ENCODE data around the gene SMIM17.

SMIM17 gene

GRCh38 chr19:56642711-56643459 lies at the start of gene SMIM17:
Gene SMIM17, plus strand, starts transcription at chr19:56643159. Its CDS starts 2,509 bp downstream, at chr19:56645668.
- Histone ChIP-seq H3K4me1 (ENCODE audit: control insufficient read depth, low read depth, low read length) (no peaks in the 10 kb centered on the region), H3K9me3 (ENCODE audit: control insufficient read depth, low read depth, low read length) (peaks cover 53% of the 10 kb centered on the region), H3K27me3 (ENCODE audit: control insufficient read depth, insufficient read depth, low read length) (no peaks in the 10 kb centered on the region), H3K4me3 (ENCODE audit: low read length) (no peak within 1 kb of the TSS), H3K36me3 (ENCODE audit: control insufficient read depth, low read depth, low read length) (no peaks in the 10 kb centered on the region), H3K9ac (ENCODE audit: low read length) (no peak within 1 kb of the TSS), H3K27ac (ENCODE audit: low read length) (no peak within 1 kb of the TSS)

- peak overlapping the region; percentile 97 for H3K4me3 ChIP-seq (ENCODE audit: low read length)
- peaks cover 26% of the 10 kb centered on the region for H3K9me3 ChIP-seq (ENCODE audit: control insufficient read depth, low read depth, low read length)
Observed at GRCh38 chr19:56594446-56594782, 48.5 kb upstream of the SMIM17 start.

GRCh38 chr19:56594783-56595547 lies 48.0 kb upstream of the SMIM17 start, which contains the start of gene ZNF71:
Gene ZNF71, plus strand, starts transcription at chr19:56595302. Its CDS starts 6,257 bp downstream, at chr19:56601559.
- H3K36me3 ChIP-seq (ENCODE audit: control insufficient read depth, low read depth, low read length): no peaks in the 10 kb centered on the region
- H3K4me1 ChIP-seq (ENCODE audit: control insufficient read depth, low read depth, low read length): no peaks in the 10 kb centered on the region
- H3K9me3 ChIP-seq (ENCODE audit: control insufficient read depth, low read depth, low read length): peaks cover 21% of the 10 kb centered on the region
- no peak within 1 kb of the TSS for H3K27ac ChIP-seq (ENCODE audit: low read length)
- peak within 1 kb of the TSS; percentile 97 for H3K4me3 ChIP-seq (ENCODE audit: low read length)
- H3K9ac ChIP-seq (ENCODE audit: low read length): peak within 1 kb of the TSS; percentile 83
- no peaks in the 10 kb centered on the region for H3K27me3 ChIP-seq (ENCODE audit: control insufficient read depth, insufficient read depth, low read length)

More at GRCh38 chr19:56594446-56594782, 48.5 kb upstream of the SMIM17 start:
- H3K27me3 ChIP-seq (ENCODE audit: control insufficient read depth, insufficient read depth, low read length): no peaks in the 10 kb centered on the region
- H3K27ac ChIP-seq (ENCODE audit: low read length): no peak overlapping the region
- H3K36me3 ChIP-seq (ENCODE audit: control insufficient read depth, low read depth, low read length): no peaks in the 10 kb centered on the region
- H3K9ac ChIP-seq (ENCODE audit: low read length): no peak overlapping the region
- no peaks in the 10 kb centered on the region for H3K4me1 ChIP-seq (ENCODE audit: control insufficient read depth, low read depth, low read length)

GRCh38 chr19:56595548-56595899 lies 47.4 kb upstream of the SMIM17 start:
- no peaks in the 10 kb centered on the region for H3K4me1 ChIP-seq (ENCODE audit: control insufficient read depth, low read depth, low read length)
- H3K4me3 ChIP-seq (ENCODE audit: low read length): peak overlapping the region; percentile 97
- peaks cover 15% of the 10 kb centered on the region for H3K9me3 ChIP-seq (ENCODE audit: control insufficient read depth, low read depth, low read length)
- peak overlapping the region; percentile 83 for H3K9ac ChIP-seq (ENCODE audit: low read length)
- no peak overlapping the region for H3K27ac ChIP-seq (ENCODE audit: low read length)
- H3K36me3 ChIP-seq (ENCODE audit: control insufficient read depth, low read depth, low read length): no peaks in the 10 kb centered on the region
- H3K27me3 ChIP-seq (ENCODE audit: control insufficient read depth, insufficient read depth, low read length): no peaks in the 10 kb centered on the region

- H3K4me3 ChIP-seq (ENCODE audit: low read length): no peak overlapping the region
- H3K27ac ChIP-seq (ENCODE audit: low read length): no peak overlapping the region
- no peaks in the 10 kb centered on the region for H3K4me1 ChIP-seq (ENCODE audit: control insufficient read depth, low read depth, low read length)
- H3K9ac ChIP-seq (ENCODE audit: low read length): no peak overlapping the region
- no peaks in the 10 kb centered on the region for H3K27me3 ChIP-seq (ENCODE audit: control insufficient read depth, insufficient read depth, low read length)
- peaks cover 7% of the 10 kb centered on the region for H3K9me3 ChIP-seq (ENCODE audit: control insufficient read depth, low read depth, low read length)
- H3K36me3 ChIP-seq (ENCODE audit: control insufficient read depth, low read depth, low read length): peaks cover 6% of the 10 kb centered on the region
Observed at GRCh38 chr19:56596676-56597075, 46.3 kb upstream of the SMIM17 start.

- no peak overlapping the region for H3K9ac ChIP-seq (ENCODE audit: low read length)
- H3K9me3 ChIP-seq (ENCODE audit: control insufficient read depth, low read depth, low read length): peaks cover 15% of the 10 kb centered on the region
- H3K36me3 ChIP-seq (ENCODE audit: control insufficient read depth, low read depth, low read length): peaks cover 6% of the 10 kb centered on the region
- no peak overlapping the region for H3K4me3 ChIP-seq (ENCODE audit: low read length)
- H3K27me3 ChIP-seq (ENCODE audit: control insufficient read depth, insufficient read depth, low read length): no peaks in the 10 kb centered on the region
- no peak overlapping the region for H3K27ac ChIP-seq (ENCODE audit: low read length)
- no peaks in the 10 kb centered on the region for H3K4me1 ChIP-seq (ENCODE audit: control insufficient read depth, low read depth, low read length)
Observed at GRCh38 chr19:56597696-56598095, 45.3 kb upstream of the SMIM17 start.

- no peaks in the 10 kb centered on the region for H3K27me3 ChIP-seq (ENCODE audit: control insufficient read depth, insufficient read depth, low read length)
- H3K36me3 ChIP-seq (ENCODE audit: control insufficient read depth, low read depth, low read length): peaks cover 6% of the 10 kb centered on the region
- H3K4me1 ChIP-seq (ENCODE audit: control insufficient read depth, low read depth, low read length): no peaks in the 10 kb centered on the region
- peaks cover 26% of the 10 kb centered on the region for H3K9me3 ChIP-seq (ENCODE audit: control insufficient read depth, low read depth, low read length)
- H3K4me3 ChIP-seq (ENCODE audit: low read length): no peak overlapping the region
- no peak overlapping the region for H3K9ac ChIP-seq (ENCODE audit: low read length)
- no peak overlapping the region for H3K27ac ChIP-seq (ENCODE audit: low read length)
Observed at GRCh38 chr19:56601375-56601774, 41.6 kb upstream of the SMIM17 start.

- no peak overlapping the region for H3K27ac ChIP-seq (ENCODE audit: low read length)
- peaks cover 6% of the 10 kb centered on the region for H3K36me3 ChIP-seq (ENCODE audit: control insufficient read depth, low read depth, low read length)
- H3K9me3 ChIP-seq (ENCODE audit: control insufficient read depth, low read depth, low read length): peaks cover 49% of the 10 kb centered on the region
- no peaks in the 10 kb centered on the region for H3K27me3 ChIP-seq (ENCODE audit: control insufficient read depth, insufficient read depth, low read length)
- H3K4me3 ChIP-seq (ENCODE audit: low read length): no peak overlapping the region
- no peak overlapping the region for H3K9ac ChIP-seq (ENCODE audit: low read length)
- H3K4me1 ChIP-seq (ENCODE audit: control insufficient read depth, low read depth, low read length): no peaks in the 10 kb centered on the region
Observed at GRCh38 chr19:56603829-56604228, 39.1 kb upstream of the SMIM17 start.

GRCh38 chr19:56608274-56608964 lies 34.5 kb upstream of the SMIM17 start:
- H3K4me1 ChIP-seq (ENCODE audit: control insufficient read depth, low read depth, low read length): no peaks in the 10 kb centered on the region
- H3K9ac ChIP-seq (ENCODE audit: low read length): no peak overlapping the region
- H3K36me3 ChIP-seq (ENCODE audit: control insufficient read depth, low read depth, low read length): no peaks in the 10 kb centered on the region
- H3K27ac ChIP-seq (ENCODE audit: low read length): no peak overlapping the region
- no peak overlapping the region for H3K4me3 ChIP-seq (ENCODE audit: low read length)
- no peaks in the 10 kb centered on the region for H3K27me3 ChIP-seq (ENCODE audit: control insufficient read depth, insufficient read depth, low read length)
- peaks cover 64% of the 10 kb centered on the region for H3K9me3 ChIP-seq (ENCODE audit: control insufficient read depth, low read depth, low read length)

- no peaks in the 10 kb centered on the region for H3K4me1 ChIP-seq (ENCODE audit: control insufficient read depth, low read depth, low read length)
- no peak overlapping the region for H3K9ac ChIP-seq (ENCODE audit: low read length)
- peaks cover 81% of the 10 kb centered on the region for H3K9me3 ChIP-seq (ENCODE audit: control insufficient read depth, low read depth, low read length)
- no peak overlapping the region for H3K4me3 ChIP-seq (ENCODE audit: low read length)
- no peaks in the 10 kb centered on the region for H3K36me3 ChIP-seq (ENCODE audit: control insufficient read depth, low read depth, low read length)
- H3K27me3 ChIP-seq (ENCODE audit: control insufficient read depth, insufficient read depth, low read length): no peaks in the 10 kb centered on the region
- no peak overlapping the region for H3K27ac ChIP-seq (ENCODE audit: low read length)
Observed at GRCh38 chr19:56611288-56611687, 31.7 kb upstream of the SMIM17 start.

- H3K9ac ChIP-seq (ENCODE audit: low read length): no peak overlapping the region
- H3K36me3 ChIP-seq (ENCODE audit: control insufficient read depth, low read depth, low read length): no peaks in the 10 kb centered on the region
- no peak overlapping the region for H3K27ac ChIP-seq (ENCODE audit: low read length)
- H3K27me3 ChIP-seq (ENCODE audit: control insufficient read depth, insufficient read depth, low read length): no peaks in the 10 kb centered on the region
- H3K9me3 ChIP-seq (ENCODE audit: control insufficient read depth, low read depth, low read length): peaks cover 83% of the 10 kb centered on the region
- no peak overlapping the region for H3K4me3 ChIP-seq (ENCODE audit: low read length)
- no peaks in the 10 kb centered on the region for H3K4me1 ChIP-seq (ENCODE audit: control insufficient read depth, low read depth, low read length)
Observed at GRCh38 chr19:56612737-56613136, 30.2 kb upstream of the SMIM17 start.

Measured in iPS-18a (cell line).